ENCODE results near the gene RUSF1. TPM values are rescaled to one million over a fixed set of nuclear protein-coding genes. Genes with fewer than 3 reads are reported as not detected.
"Not testable (repeated sequence)": the region's sequence is repeated elsewhere in the genome, so short reads cannot be mapped to it uniquely, and the experiment has no call there.

RUSF1 gene
- total RNA-seq, 1 experiment from 2014 or later: 30.5 TPM

GRCh38 chr16:31504159-31504558, 4.0 kb downstream of the RUSF1 start:
- H3K4me3 Mint-ChIP-seq (ENCODE audit: unreplicated experiment): no peak overlapping the region
- no peak overlapping the region for H3K27ac Mint-ChIP-seq (ENCODE audit: unreplicated experiment)
- BruUV-seq (replicated peaks): no TSS peak
- Histone ChIP-seq H3K4me1 (peaks cover 14% of the 10 kb centered on the region), H3K27me3 (replicated peaks; ENCODE audit: control insufficient read depth, insufficient read depth, low read length) (no peaks in the 10 kb centered on the region), H3K9me3 (no peaks in the 10 kb centered on the region), H3K36me3 (ENCODE audit: control insufficient read depth, insufficient read depth, low read length) (no peaks in the 10 kb centered on the region), H3K4me3 (ENCODE audit: low read depth, low read length) (no peak overlapping the region)
- no peaks in the 10 kb centered on the region for H3K27me3 Mint-ChIP-seq (ENCODE audit: insufficient read depth, unreplicated experiment)
- intact Hi-C loops (cut with micrococcal nuclease; ENCODE audit: unreplicated experiment): no loop called here
- H3K4me1 Mint-ChIP-seq (ENCODE audit: low read depth, unreplicated experiment): peaks cover 18% of the 10 kb centered on the region
- H3K9me3 Mint-ChIP-seq (ENCODE audit: unreplicated experiment): no peaks in the 10 kb centered on the region
- H3K36me3 Mint-ChIP-seq (ENCODE audit: insufficient read depth, unreplicated experiment): peaks cover 5% of the 10 kb centered on the region
- no peak for TF ChIP-seq CTCF (IDR thresholded peaks at IDR 0.05; ENCODE audit: insufficient read depth in 1 of 2, low read depth in 1 of 2, low read length in 1 of 2, severe bottlenecking in 1 of 2, unreplicated experiment in 1 of 2)
- ChIA-PET CTCF (no interaction called here), POLR2A (no interaction called here)
- no peak for DNase-seq

GRCh38 chr16:31503555-31503954, 4.6 kb downstream of the RUSF1 start:
- not testable (repeated sequence) for H3K9me3 Mint-ChIP-seq (ENCODE audit: unreplicated experiment); BruUV-seq (replicated peaks)

DNA sequence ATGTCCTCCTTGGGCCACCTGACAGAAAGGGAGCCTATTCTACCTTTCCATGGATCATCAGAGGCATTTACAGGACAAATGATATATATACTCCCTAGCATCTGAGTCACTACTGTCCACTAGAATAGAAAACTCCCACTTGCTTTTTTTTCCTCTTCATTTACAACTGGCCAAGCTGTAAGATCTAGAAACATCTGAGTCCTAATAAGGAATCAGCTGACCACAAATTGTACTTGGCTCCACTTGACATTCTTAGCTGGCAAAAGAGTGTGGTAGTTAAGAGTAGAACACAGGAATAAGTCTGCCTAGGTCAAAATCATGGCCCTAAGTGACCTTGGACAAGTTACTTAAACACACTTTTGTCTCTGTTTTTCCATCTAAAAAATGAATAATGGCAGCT, 5.2 kb downstream of the RUSF1 start:
- H3K9me3 ChIP-seq: no peaks in the 10 kb centered on the region
- ChIA-PET POLR2A (no interaction called here), CTCF (no interaction called here)
- H3K27ac Mint-ChIP-seq (ENCODE audit: unreplicated experiment): no peak overlapping the region
- intact Hi-C loops (cut with micrococcal nuclease; ENCODE audit: unreplicated experiment): no loop called here
- no peak for DNase-seq
- H3K9me3 Mint-ChIP-seq (ENCODE audit: unreplicated experiment): no peaks in the 10 kb centered on the region
- peaks cover 13% of the 10 kb centered on the region for H3K4me1 Mint-ChIP-seq (ENCODE audit: low read depth, unreplicated experiment)
- H3K4me1 ChIP-seq: peaks cover 14% of the 10 kb centered on the region
- H3K36me3 ChIP-seq (ENCODE audit: control insufficient read depth, insufficient read depth, low read length): no peaks in the 10 kb centered on the region
- H3K27me3 ChIP-seq (replicated peaks; ENCODE audit: control insufficient read depth, insufficient read depth, low read length): no peaks in the 10 kb centered on the region
- no peak overlapping the region for H3K4me3 ChIP-seq (ENCODE audit: low read depth, low read length)
- no peaks in the 10 kb centered on the region for H3K27me3 Mint-ChIP-seq (ENCODE audit: insufficient read depth, unreplicated experiment)
- H3K4me3 Mint-ChIP-seq (ENCODE audit: unreplicated experiment): no peak overlapping the region
- H3K36me3 Mint-ChIP-seq (ENCODE audit: insufficient read depth, unreplicated experiment): peaks cover 5% of the 10 kb centered on the region
- no peak for TF ChIP-seq CTCF (IDR thresholded peaks at IDR 0.05; ENCODE audit: insufficient read depth in 1 of 2, low read depth in 1 of 2, low read length in 1 of 2, severe bottlenecking in 1 of 2, unreplicated experiment in 1 of 2)
- BruUV-seq (replicated peaks): no TSS peak

More at GRCh38 chr16:31503555-31503954, 4.6 kb downstream of the RUSF1 start:
- H3K27me3 Mint-ChIP-seq (ENCODE audit: insufficient read depth, unreplicated experiment); H3K4me3 Mint-ChIP-seq (ENCODE audit: unreplicated experiment); H3K36me3 Mint-ChIP-seq (ENCODE audit: insufficient read depth, unreplicated experiment); H3K27me3 ChIP-seq (replicated peaks; ENCODE audit: control insufficient read depth, insufficient read depth, low read length); H3K4me3 ChIP-seq (ENCODE audit: low read depth, low read length); DNase-seq; CTCF ChIA-PET; H3K9me3 ChIP-seq; H3K36me3 ChIP-seq (ENCODE audit: control insufficient read depth, insufficient read depth, low read length); H3K27ac Mint-ChIP-seq (ENCODE audit: unreplicated experiment); intact Hi-C loops (cut with micrococcal nuclease; ENCODE audit: unreplicated experiment): not testable (repeated sequence)
- H3K4me1 Mint-ChIP-seq (ENCODE audit: low read depth, unreplicated experiment): peaks cover 13% of the 10 kb centered on the region
- peaks cover 14% of the 10 kb centered on the region for H3K4me1 ChIP-seq
- POLR2A ChIA-PET: interaction anchor here (0.7 kb wide), 1 partner anchor 15 kb away, joined by 3 read pairs; no protein-coding TSS in a partner anchor

DNA sequence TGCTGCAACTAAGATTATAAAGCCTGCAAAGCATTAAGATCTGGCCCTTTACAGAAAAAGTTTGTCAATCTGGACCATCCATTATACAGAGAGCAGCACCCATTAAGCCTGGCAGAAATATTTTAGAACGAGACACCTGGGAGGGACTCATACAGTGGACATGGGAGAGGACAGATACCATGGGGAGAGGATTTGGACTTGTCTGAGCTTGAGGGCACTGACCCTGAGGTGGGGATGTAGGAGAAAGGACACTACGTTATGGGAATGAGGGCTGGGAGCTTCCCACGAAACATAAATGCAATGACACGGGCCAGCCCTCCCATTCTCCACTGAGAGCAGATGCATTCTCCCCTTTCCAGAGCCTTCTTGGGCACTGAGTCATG, 6.2 kb downstream of the RUSF1 start:
- Histone ChIP-seq H3K4me1 (peaks cover 14% of the 10 kb centered on the region), H3K27me3 (replicated peaks; ENCODE audit: control insufficient read depth, insufficient read depth, low read length) (no peaks in the 10 kb centered on the region), H3K9me3 (no peaks in the 10 kb centered on the region), H3K4me3 (ENCODE audit: low read depth, low read length) (no peak overlapping the region), H3K36me3 (ENCODE audit: control insufficient read depth, insufficient read depth, low read length) (no peaks in the 10 kb centered on the region)
- no peak for DNase-seq
- no peaks in the 10 kb centered on the region for H3K27me3 Mint-ChIP-seq (ENCODE audit: insufficient read depth, unreplicated experiment)
- TF ChIP-seq CTCF (IDR thresholded peaks at IDR 0.05; ENCODE audit: insufficient read depth in 1 of 2, low read depth in 1 of 2, low read length in 1 of 2, severe bottlenecking in 1 of 2, unreplicated experiment in 1 of 2): no peak
- BruUV-seq (replicated peaks): no TSS peak
- peaks cover 7% of the 10 kb centered on the region for H3K4me1 Mint-ChIP-seq (ENCODE audit: low read depth, unreplicated experiment)
- POLR2A ChIA-PET: interaction anchor here (1.0 kb wide), 2 partner anchors 25 to 211 kb away, joined by 3 to 4 read pairs; a partner anchor contains a TSS
- no peak overlapping the region for H3K4me3 Mint-ChIP-seq (ENCODE audit: unreplicated experiment)
- peaks cover 5% of the 10 kb centered on the region for H3K36me3 Mint-ChIP-seq (ENCODE audit: insufficient read depth, unreplicated experiment)
- intact Hi-C loops (cut with micrococcal nuclease; ENCODE audit: unreplicated experiment): no loop called here
- CTCF ChIA-PET: no interaction called here
- H3K9me3 Mint-ChIP-seq (ENCODE audit: unreplicated experiment): no peaks in the 10 kb centered on the region
- no peak overlapping the region for H3K27ac Mint-ChIP-seq (ENCODE audit: unreplicated experiment)
